SK-N-SH (cell line): ENCODE measurements around the gene RAB27B. TPM values are rescaled to one million over a fixed set of nuclear protein-coding genes. Genes with fewer than 3 reads are reported as not detected.

Experiments used
- CTCF ChIA-PET: fragments of 300-600, 350-600 bp; formaldehyde crosslinking; extraction: SDS; loops from one replicate; lab custom pipeline; 2021; lab: Yijun Ruan, JAX
- POLR2A ChIA-PET: fragments of 350-600 bp; sonication (Branson Sonifier 250); formaldehyde crosslinking; extraction: SDS; loops from one replicate; lab custom pipeline; 2020; ENCODE audit warnings: antibody characterized with exemption, inconsistent platforms; lab: Yijun Ruan, JAX
- DNase-seq: peaks from one replicate; pipeline ENCODE4 v3.0.0; 2012
- H2AFZ ChIP-seq: fragments of 200-600 bp; sonication (generic); 2 replicates; pipeline ENCODE4 v1.8.1; 2016; ENCODE audit warnings: antibody characterized with exemption, mild to moderate bottlenecking, low read depth
- H3F3A ChIP-seq: fragments of 200-600 bp; sonication (generic); replicated peaks from 2 replicates; pipeline ENCODE3; 2016; ENCODE audit warnings: antibody characterized with exemption, mild to moderate bottlenecking; ENCODE audit not compliant: insufficient read depth
- H3K27ac ChIP-seq, 2 experiments: fragments of 200-500 bp in 1 of 2; fragments of 200-600 bp in 1 of 2; sonication (Bioruptor generic) in 1 of 2; sonication (generic), shearing (Covaris generic) in 1 of 2; 2 replicates each; pipeline versions ENCODE4 v1.5.1 to v1.6.1; 2014 to 2016; ENCODE audit warnings: low read depth in 2 of 2, inconsistent platforms in 1 of 2, low read length in 1 of 2, mild to moderate bottlenecking in 1 of 2, mixed read lengths in 1 of 2
- H3K27me3 ChIP-seq: fragments of 200-600 bp; sonication (generic), shearing (Covaris generic); 2 replicates; pipeline ENCODE4 v1.6.1; 2016; ENCODE audit warnings: mixed run types; ENCODE audit not compliant: insufficient read depth
- H3K36me3 ChIP-seq, 2 experiments: fragments of 200-500 bp in 1 of 2; fragments of 200-600 bp in 1 of 2; sonication (Bioruptor generic) in 1 of 2; sonication (generic) in 1 of 2; replicated peaks in 1 of 2; 2 replicates each; pipeline versions ENCODE3 to v1.5.1; 2014 to 2016; ENCODE audit warnings: low read length in 1 of 2, mild to moderate bottlenecking in 1 of 2; ENCODE audit not compliant: insufficient read depth in 2 of 2, control insufficient read depth in 1 of 2
- H3K4me1 ChIP-seq, 2 experiments: fragments of 200-500 bp in 1 of 2; fragments of 200-600 bp in 1 of 2; sonication (Bioruptor generic) in 1 of 2; sonication (generic), shearing (Covaris generic) in 1 of 2; 2 replicates each; pipeline versions ENCODE4 v1.5.1 to v1.6.1; 2014 to 2016; ENCODE audit warnings: low read depth in 1 of 2, low read length in 1 of 2, mixed run types in 1 of 2; ENCODE audit not compliant: insufficient read depth in 2 of 2, control insufficient read depth in 1 of 2
- H3K4me2 ChIP-seq: fragments of 200-600 bp; sonication (generic), shearing (Covaris generic); 2 replicates; pipeline ENCODE4 v1.6.1; 2017; ENCODE audit warnings: mixed run types
- H3K4me3 ChIP-seq, 2 experiments: fragments of 200-500 bp in 1 of 2; fragments of 200-600 bp in 1 of 2; sonication (Bioruptor generic) in 1 of 2; sonication (generic), shearing (Covaris generic) in 1 of 2; 2 replicates each; pipeline versions ENCODE4 v1.5.1 to v1.8.1; 2014 to 2016; ENCODE audit warnings: low read depth in 2 of 2, inconsistent platforms in 1 of 2, low read length in 1 of 2, mild to moderate bottlenecking in 1 of 2, mixed read lengths in 1 of 2, moderate library complexity in 1 of 2
- H3K79me2 ChIP-seq: fragments of 200-600 bp; sonication (generic); 2 replicates; pipeline ENCODE4 v1.8.1; 2017; ENCODE audit warnings: mild to moderate bottlenecking; ENCODE audit not compliant: insufficient read depth
- H3K9ac ChIP-seq: fragments of 200-600 bp; sonication (generic); 2 replicates; pipeline ENCODE4 v1.6.1; 2017; ENCODE audit warnings: mixed run types
- H3K9me2 ChIP-seq: fragments of 200-600 bp; sonication (generic); 2 replicates; pipeline ENCODE4 v1.6.1; 2017; ENCODE audit warnings: mixed run types
- H3K9me3 ChIP-seq: fragments of 200-600 bp; sonication (generic); 2 replicates; pipeline ENCODE4 v1.6.1; 2017; ENCODE audit warnings: mixed run types, mild to moderate bottlenecking, moderate library complexity
- H4K20me1 ChIP-seq: fragments of 200-600 bp; sonication (generic); 2 replicates; pipeline ENCODE4 v1.6.1; 2017; ENCODE audit warnings: mild to moderate bottlenecking, mixed run types; ENCODE audit not compliant: insufficient read depth
- EP300 ChIP-seq, 2 experiments: IDR thresholded peaks; 2 replicates each; pipeline versions ENCODE4 v1.4.0 to v1.6.1; 2012; ENCODE audit warnings: borderline replicate concordance in 1 of 2, low read depth in 1 of 2, low read length in 1 of 2
- FOXJ3 ChIP-seq: sonication (generic); formaldehyde crosslinking; IDR thresholded peaks from 2 replicates; pipeline ENCODE4 v1.5.1; 2020; ENCODE audit warnings: mild to moderate bottlenecking, missing genetic modification reagents
- GATA2 ChIP-seq: sonication (generic); formaldehyde crosslinking; IDR thresholded peaks from 2 replicates; pipeline ENCODE4 v1.5.0; 2020; ENCODE audit warnings: mild to moderate bottlenecking, missing genetic modification reagents
- IRF3 ChIP-seq: fragments of 150-350 bp; IDR thresholded peaks from 2 replicates; pipeline ENCODE4 v1.6.1; 2016; ENCODE audit warnings: mild to moderate bottlenecking, low read depth, low read length
- MEF2A ChIP-seq: IDR thresholded peaks from 2 replicates; pipeline ENCODE4 v1.4.0; 2012; ENCODE audit warnings: low read depth, borderline replicate concordance
- MXI1 ChIP-seq: IDR thresholded peaks from 2 replicates; pipeline ENCODE4 v1.6.1; 2012; ENCODE audit warnings: mild to moderate bottlenecking, low read depth, low read length, improper control_type of control experiment
- PBX3 ChIP-seq: IDR thresholded peaks from 2 replicates; pipeline ENCODE4; 2012
- POLR2AphosphoS5 ChIP-seq: IDR thresholded peaks from 2 replicates; pipeline ENCODE4 v1.6.1; 2012; ENCODE audit warnings: low read depth, low read length
- RAD21 ChIP-seq: IDR thresholded peaks from 2 replicates; pipeline ENCODE4 v1.6.1; 2012; ENCODE audit warnings: mild to moderate bottlenecking, low read length
- RCOR1 ChIP-seq: fragments of 150-350 bp; IDR thresholded peaks from 2 replicates; pipeline ENCODE4 v1.6.1; 2017; ENCODE audit warnings: antibody characterized with exemption, low read length
- RFX5 ChIP-seq: IDR thresholded peaks from 2 replicates; pipeline ENCODE4 v1.6.1; 2012; ENCODE audit warnings: mild to moderate bottlenecking, improper control_type of control experiment, low read length
- SMC3 ChIP-seq: IDR thresholded peaks from 2 replicates; pipeline ENCODE4 v1.6.1; 2012; ENCODE audit warnings: low read depth, low read length, improper control_type of control experiment
- TAF1 ChIP-seq: IDR thresholded peaks from 2 replicates; pipeline ENCODE4 v1.6.1; 2012; ENCODE audit warnings: low read depth, mild to moderate bottlenecking, low read length, moderate library complexity, borderline replicate concordance
- TCF12 ChIP-seq: IDR thresholded peaks from 2 replicates; pipeline ENCODE4 v1.4.0; 2012
- TEAD4 ChIP-seq: IDR thresholded peaks from 2 replicates; pipeline ENCODE4 v1.4.0; 2012; ENCODE audit warnings: mild to moderate bottlenecking, borderline replicate concordance; ENCODE audit not compliant: insufficient read depth
- USF1 ChIP-seq: IDR thresholded peaks from 2 replicates; pipeline ENCODE4 v1.4.0; 2012; ENCODE audit warnings: low read depth, borderline replicate concordance
- ZBTB33 ChIP-seq: IDR thresholded peaks from 2 replicates; pipeline ENCODE4 v1.4.0; 2012; ENCODE audit warnings: low read depth, borderline replicate concordance
- WGBS: methylation state at CpG from one replicate; pipeline ENCODE4 v1.1.6; 2017; ENCODE audit warnings: low lambda C conversion rate; 5-methylcytosine and 5-hydroxymethylcytosine counted together
- polyA plus RNA-seq, 3 experiments: library from polyadenylated mRNA; depleted of rRNA; stranded (reverse); fragments of >200 nt; gene quantifications; 2 replicates each; pipeline ENCODE4 v1.2.3, GENCODE V29; 2012

The RAB27B gene
- polyA plus RNA-seq, 1 of the 3 experiments (the other 2 are of a cell fraction), result 0.56 TPM

- Histone ChIP-seq H3K4me2 (no peak overlapping the region), H3K36me3 (no peaks in the 10 kb centered on the region), H3K9ac (no peak overlapping the region), H3K9me3 (no peaks in the 10 kb centered on the region), H4K20me1 (no peaks in the 10 kb centered on the region), H3K27me3 (no peaks in the 10 kb centered on the region), H3F3A (no peaks in the 10 kb centered on the region), H3K4me1 (peaks cover 0 to 14% of the 10 kb centered on the region in 2 experiments; a peak in 2 of 4 replicates), H3K27ac (no peak overlapping the region), H3K4me3 (no peak overlapping the region), H2AFZ (no peak overlapping the region), H3K9me2 (no peaks in the 10 kb centered on the region), H3K79me2 (no peaks in the 10 kb centered on the region)
- 79% methylated on average over 3 of the region's 3 CpGs for WGBS
- ChIA-PET CTCF (no interaction called here), POLR2A (no interaction called here)
- TF ChIP-seq RCOR1, result no peak
- TF ChIP-seq GATA2, result no peak
- no peak for TF ChIP-seq RFX5
- TF ChIP-seq ZBTB33, result no peak
- no peak for TF ChIP-seq IRF3
- no peak for TF ChIP-seq RAD21
- no peak for TF ChIP-seq TAF1
- no peak for TF ChIP-seq TCF12
- no peak for TF ChIP-seq TEAD4
- TF ChIP-seq SMC3, result no peak
- no peak for TF ChIP-seq PBX3
- no peak for TF ChIP-seq FOXJ3 (CRISPR knock-in tag)
- DNase-seq, result no peak
Measured at GRCh38 chr18:54878659-54879358, 50.5 kb downstream of the RAB27B start.

- no peak for TF ChIP-seq POLR2AphosphoS5
- TF ChIP-seq MEF2A, result no peak
- no peak for TF ChIP-seq PBX3
- TF ChIP-seq MXI1, result no peak
- TF ChIP-seq USF1, result no peak
- no peak for TF ChIP-seq EP300 (IDR thresholded peaks at IDR 0.05; ENCODE audit: borderline replicate concordance in 1 of 2, low read depth in 1 of 2, low read length in 1 of 2)
- TF ChIP-seq TEAD4, result no peak
- no peak for TF ChIP-seq RAD21
- Histone ChIP-seq H3K9me2 (no peaks in the 10 kb centered on the region), H3K36me3 (no peaks in the 10 kb centered on the region), H4K20me1 (no peaks in the 10 kb centered on the region), H3K4me2 (no peak overlapping the region), H3K9ac (no peak overlapping the region), H2AFZ (no peak overlapping the region), H3K4me1 (peaks cover 0 to 13% of the 10 kb centered on the region in 2 experiments; a peak in 2 of 4 replicates), H3K9me3 (no peaks in the 10 kb centered on the region), H3K79me2 (no peaks in the 10 kb centered on the region), H3K4me3 (no peak overlapping the region), H3F3A (no peaks in the 10 kb centered on the region), H3K27me3 (no peaks in the 10 kb centered on the region), H3K27ac (no peak overlapping the region)
- DNase-seq, result no peak
- WGBS, result 95% methylated on average over 4 of the region's 4 CpGs
- CTCF ChIA-PET, result interaction anchor here (0.8 kb wide), 1 partner anchor 51 kb away, joined by 3 read pairs; no protein-coding TSS in a partner anchor
- POLR2A ChIA-PET, result no interaction called here
Measured at GRCh38 chr18:54879691-54880090, 51.4 kb downstream of the RAB27B start.
